Measurements from ENCODE around the gene RAB3IL1.

GRCh38 chr11:61922539-61922938 is 5.2 kb upstream of the RAB3IL1 start:
- no peak for TF ChIP-seq CTCF (IDR thresholded peaks at IDR 0.05; ENCODE audit: insufficient read depth, low read length)
- TF ChIP-seq POLR2AphosphoS5 (IDR thresholded peaks at IDR 0.05; ENCODE audit: low read depth), result no peak
- no peak for TF ChIP-seq GABPA (IDR thresholded peaks at IDR 0.05; ENCODE audit: low read depth)
- peak; percentile 76 for TF ChIP-seq SPI1 (IDR thresholded peaks at IDR 0.05; ENCODE audit: borderline replicate concordance, low read depth)

Data from HL-60 (cell line).